GM12892 (cell line): ENCODE data around the gene MICOS13.
A peak's percentile ranks its signal among the peaks of the same experiment; 100 is the strongest.
"Not testable (repeated sequence)": the region's sequence is repeated elsewhere in the genome, so short reads cannot be mapped to it uniquely, and the experiment has no call there.

Source experiments
- DNase-seq: peaks from one replicate; pipeline ENCODE4 v3.0.0; 2011; ENCODE audit not compliant: insufficient read length
- FAIRE-seq: peaks from 2 replicates; lab custom pipeline; 2011; peaks lifted over from hg19 to GRCh38; lab: Jason Lieb, UNC
- POLR2A ChIP-seq: IDR thresholded peaks from 2 replicates; pipeline ENCODE4 v1.6.1; 2011; ENCODE audit warnings: low read depth, low read length, control low read depth
- POLR2AphosphoS5 ChIP-seq: IDR thresholded peaks from 2 replicates; pipeline ENCODE4 v1.6.1; 2011; ENCODE audit warnings: low read depth, low read length, control low read depth
- TAF1 ChIP-seq: IDR thresholded peaks from 2 replicates; pipeline ENCODE4 v1.6.1; 2011; ENCODE audit warnings: low read depth, mild to moderate bottlenecking, control low read depth, low read length, borderline replicate concordance

The MICOS13 gene

DNA sequence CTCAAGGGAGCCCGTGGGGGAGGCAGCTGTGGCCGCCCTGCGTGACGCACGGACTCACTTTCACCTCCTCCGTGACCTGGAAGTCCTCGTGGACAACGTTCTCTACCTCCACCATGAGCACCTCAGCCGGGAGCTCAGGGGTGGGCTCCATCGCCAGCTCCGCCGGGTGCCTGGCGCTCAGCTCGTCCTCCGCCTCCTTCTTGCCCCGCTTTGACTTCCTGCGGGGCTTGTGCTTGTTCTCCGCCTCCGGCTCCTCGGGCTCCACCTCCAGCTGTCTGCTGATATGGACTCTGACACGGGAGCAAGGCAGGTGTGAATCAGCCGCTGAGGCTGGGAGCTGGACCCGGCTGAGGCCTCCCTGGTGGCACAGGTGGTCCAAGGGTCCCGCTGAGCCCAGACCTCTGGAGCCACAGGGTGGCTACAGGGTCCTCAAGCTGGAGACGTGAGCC lies 31.4 kb upstream of the MICOS13 start:
- FAIRE-seq = no peak
- no peak for DNase-seq
- TF ChIP-seq TAF1 = no peak
- TF ChIP-seq POLR2A = no peak; the same call in 1 of the 2 replicates
- no peak for TF ChIP-seq POLR2AphosphoS5

DNA sequence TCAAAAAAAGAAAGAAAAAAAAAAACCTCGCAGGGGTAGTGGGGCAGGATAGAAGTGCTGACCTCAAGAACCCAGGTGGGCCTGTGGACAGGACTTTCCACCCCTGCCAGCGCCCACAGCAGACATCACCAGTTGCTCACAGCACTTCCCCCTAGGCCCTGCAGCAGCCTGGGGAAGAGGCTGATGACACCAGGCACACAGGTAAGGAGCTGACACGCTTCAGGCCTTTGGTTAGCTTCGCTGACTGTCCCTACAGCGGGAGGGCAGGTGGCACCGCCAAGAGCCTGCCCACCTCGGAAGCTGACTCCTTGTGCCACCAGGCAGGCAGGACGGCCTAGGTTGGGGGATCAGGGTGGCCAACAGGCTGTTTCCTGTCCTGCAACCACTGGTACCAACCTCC lies 30.7 kb upstream of the MICOS13 start:
- no peak for FAIRE-seq
- TF ChIP-seq POLR2A = no peak

DNA sequence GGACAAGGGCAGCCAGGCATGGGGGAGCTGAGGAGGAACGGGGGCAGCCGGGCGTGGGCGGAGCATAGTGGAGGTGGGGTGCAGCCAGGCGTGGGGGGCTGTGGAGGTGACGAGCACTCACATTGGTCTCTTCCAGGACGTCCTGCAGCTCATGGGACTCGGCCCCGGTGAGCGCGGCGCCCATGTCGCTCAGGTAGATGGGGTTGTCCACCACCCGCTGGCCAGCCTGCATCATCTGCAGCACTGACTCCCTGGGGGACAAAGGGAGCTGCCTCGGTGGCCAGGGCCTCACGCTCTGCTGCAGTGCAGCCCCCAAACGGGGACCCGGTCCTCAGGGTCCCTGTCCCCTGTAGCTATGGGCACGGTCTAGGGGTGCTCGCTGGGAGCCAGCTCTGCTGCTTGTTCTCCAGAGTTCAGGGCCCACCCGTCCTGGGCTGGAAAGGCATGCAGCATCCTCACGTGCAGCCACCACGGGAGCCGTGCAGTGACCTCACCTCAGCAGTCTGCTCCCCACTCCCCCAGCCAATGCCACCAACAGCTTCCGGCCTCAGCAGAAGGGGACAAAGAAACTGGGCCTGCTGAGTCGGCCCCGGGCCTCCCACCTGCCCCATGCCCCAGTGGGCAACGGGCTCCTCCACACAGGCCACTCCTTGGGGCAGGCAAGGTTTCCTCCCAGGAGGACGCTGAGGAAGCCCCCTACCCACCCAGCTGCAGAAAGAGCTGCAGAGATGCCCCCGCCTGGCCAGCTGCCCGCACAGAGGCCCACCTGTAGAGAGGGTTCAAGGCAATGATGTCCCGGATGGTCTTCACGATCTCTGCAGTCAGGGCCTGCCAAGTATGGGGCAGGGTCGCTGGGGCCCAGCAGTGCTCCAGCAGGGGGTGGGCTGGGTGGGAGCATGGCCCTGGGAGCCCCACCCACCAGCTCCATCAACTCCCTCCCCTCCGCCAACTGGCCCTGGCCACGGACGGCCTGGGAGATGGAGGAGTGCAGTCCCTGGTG lies 27.6 kb upstream of the MICOS13 start:
- TF ChIP-seq TAF1 = no peak
- peak; percentile 38; the same call in 1 of the 2 replicates for TF ChIP-seq POLR2AphosphoS5
- TF ChIP-seq POLR2A = peak; percentile 37
- no peak for FAIRE-seq
- no peak for DNase-seq

More for the DNA sequence above, 30.7 kb upstream of the MICOS13 start:
- DNase-seq = no peak

DNA sequence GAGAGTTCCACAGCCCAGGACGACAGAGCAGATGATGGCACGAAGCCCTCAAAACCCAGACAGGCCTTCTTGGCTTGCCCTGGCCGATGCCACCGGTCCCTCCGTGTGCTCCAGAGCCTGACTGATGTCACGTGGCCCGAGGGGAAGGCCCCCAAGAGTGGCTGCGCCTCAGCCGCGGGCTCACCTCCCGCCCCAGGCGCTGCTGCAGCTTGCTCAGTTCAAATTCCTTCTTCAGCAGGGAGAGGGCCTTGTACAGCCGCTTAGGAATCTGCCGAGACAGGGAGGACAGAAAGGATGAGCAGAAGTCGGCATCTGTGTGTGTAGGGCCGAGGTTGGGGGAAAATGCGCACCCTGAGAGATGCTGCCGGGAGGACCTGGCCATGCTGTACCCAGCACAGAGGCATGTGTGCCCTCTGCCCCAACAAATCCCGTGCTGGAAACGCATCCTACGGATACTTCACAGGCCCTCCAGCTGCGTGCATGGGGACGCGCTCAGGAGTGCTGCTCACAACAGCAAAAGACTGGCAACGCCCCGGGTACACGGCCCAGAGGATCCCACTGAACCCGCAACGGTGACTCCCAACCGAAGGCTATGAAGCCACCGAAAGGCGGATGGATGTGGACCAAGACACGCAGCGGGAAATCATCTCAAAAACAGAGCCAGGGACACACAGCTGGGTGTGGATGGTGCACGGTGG lies 26.7 kb upstream of the MICOS13 start:
- no peak for DNase-seq
- FAIRE-seq = no peak
- TF ChIP-seq POLR2A (no peak), TAF1 (no peak)

DNA sequence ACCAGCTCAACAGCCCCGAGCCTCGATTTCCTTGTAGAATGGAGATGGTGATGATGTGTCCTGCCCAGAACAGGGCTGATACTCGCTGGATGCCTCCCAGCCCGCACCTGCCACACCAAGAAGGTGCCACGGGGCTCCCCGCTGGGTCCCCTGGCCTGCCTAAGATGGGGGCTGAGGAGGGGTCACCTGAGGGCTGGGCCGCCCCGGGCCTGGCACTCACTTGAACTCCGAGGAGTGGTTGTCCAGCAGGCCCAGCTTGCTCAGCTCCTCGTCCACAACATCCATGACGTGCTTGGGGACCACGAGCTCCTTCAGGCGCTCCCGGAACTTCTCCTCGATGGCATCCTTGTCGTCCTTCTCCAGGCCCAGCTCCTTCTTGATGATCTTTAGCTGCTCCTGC lies 25.2 kb upstream of the MICOS13 start:
- FAIRE-seq (no peak), DNase-seq (no peak)
- TF ChIP-seq POLR2AphosphoS5 = no peak
- no peak; the same call in 1 of the 2 replicates for TF ChIP-seq POLR2A

DNA sequence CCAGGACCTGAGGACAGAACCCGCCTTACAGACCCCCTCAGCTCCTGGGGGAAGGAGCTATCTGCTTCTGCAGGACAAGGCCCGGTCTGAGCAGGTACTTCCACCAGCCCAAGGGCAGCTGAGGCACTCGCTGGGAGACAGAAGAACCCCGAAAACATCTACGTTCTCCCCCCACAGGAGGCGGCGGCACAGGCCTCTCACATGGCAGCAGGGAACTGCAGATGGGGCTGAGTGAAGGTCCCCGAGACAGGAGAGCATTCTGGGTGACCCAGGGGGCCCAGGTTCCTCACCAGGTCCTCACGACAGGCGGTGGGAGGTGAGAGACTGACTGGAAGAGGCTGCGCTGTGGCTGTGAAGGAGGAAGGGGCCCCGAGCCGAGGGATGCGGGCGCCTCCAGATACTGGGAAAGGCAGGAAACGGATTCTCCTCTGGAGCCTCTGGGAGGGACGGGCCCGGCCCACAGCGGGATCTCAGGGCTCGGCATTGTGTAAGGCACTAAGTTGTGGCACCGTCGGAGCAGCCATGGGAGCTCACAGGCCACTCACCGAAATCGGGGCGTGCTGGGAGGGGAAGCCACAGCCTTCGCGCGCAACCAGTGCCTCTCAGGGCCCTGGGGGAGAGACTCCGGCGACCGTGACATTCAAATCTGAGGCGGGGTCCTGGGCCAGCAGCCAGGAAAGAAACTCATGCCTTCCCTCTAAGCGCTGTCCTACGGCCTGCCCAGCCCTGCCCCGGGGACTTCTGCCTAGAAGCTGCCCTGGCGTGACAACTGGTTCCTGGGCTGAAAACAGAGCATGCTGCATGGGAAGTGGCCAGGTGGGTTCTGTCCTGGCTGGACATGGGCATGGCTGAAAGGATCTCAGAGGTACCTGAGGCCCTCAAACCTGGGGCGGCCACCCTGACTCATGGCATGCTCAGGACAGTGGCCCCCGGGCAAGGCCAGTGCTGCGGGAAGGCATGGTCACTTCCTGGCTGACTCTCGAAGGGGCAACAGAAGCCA lies 23.8 kb upstream of the MICOS13 start:
- FAIRE-seq (no peak), DNase-seq (no peak)
- TF ChIP-seq POLR2AphosphoS5 (peak; percentile 20; the same call in 1 of the 2 replicates), TAF1 (no peak)

DNA sequence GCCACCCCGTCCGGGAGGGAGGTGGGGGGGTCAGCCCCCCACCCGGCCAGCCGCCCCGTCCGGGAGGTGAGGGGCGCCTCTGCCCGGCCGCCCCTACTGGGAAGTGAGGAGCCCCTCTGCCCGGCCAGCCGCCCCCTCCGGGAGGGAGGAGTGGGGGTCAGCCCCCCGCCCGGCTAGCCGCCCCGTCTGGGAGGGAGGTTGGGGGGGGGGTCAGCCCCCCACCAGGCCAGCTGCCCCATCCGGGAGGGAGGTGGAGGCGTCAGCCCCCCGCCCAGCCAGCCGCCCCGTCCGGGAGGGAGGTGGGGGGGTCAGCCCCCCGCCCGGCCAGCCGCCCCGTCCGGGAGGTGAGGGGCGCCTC lies 21.7 kb upstream of the MICOS13 start:
- not testable (repeated sequence) for FAIRE-seq, DNase-seq

DNA sequence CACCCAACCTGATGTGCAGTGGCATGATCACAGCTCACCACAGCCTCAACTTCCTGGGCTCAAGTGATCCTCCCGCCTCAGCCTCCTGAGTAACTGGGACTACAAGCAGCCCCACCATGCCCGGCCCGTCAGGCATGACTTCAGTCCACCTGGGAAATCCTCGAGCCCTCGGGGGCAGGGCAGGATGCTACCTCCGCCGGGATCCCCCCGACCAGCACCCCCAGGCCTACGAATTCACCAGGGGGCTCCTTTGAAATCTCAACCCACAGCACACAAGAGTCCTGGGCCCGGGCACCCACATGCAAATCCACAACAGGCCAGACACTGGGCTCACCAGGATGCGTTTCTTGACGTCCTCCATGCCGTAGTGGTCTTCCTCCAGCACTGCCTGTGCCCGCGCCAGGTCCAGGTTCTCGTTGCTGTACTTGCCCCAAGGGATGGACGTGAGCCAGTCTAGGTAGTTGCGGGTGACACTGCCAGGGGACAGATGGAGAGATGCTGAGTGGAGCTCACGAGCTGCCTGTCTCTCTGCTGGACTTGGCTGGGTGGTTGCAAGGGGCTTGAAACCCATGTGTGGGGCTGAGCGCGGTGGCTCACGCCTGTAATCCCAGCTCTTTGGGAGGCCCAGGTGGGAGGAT lies 20.3 kb upstream of the MICOS13 start:
- DNase-seq = no peak
- TF ChIP-seq POLR2A (peak; percentile 42; the same call in 1 of the 2 replicates), POLR2AphosphoS5 (peak; percentile 47; the same call in 1 of the 2 replicates), TAF1 (no peak)
- FAIRE-seq = no peak

DNA sequence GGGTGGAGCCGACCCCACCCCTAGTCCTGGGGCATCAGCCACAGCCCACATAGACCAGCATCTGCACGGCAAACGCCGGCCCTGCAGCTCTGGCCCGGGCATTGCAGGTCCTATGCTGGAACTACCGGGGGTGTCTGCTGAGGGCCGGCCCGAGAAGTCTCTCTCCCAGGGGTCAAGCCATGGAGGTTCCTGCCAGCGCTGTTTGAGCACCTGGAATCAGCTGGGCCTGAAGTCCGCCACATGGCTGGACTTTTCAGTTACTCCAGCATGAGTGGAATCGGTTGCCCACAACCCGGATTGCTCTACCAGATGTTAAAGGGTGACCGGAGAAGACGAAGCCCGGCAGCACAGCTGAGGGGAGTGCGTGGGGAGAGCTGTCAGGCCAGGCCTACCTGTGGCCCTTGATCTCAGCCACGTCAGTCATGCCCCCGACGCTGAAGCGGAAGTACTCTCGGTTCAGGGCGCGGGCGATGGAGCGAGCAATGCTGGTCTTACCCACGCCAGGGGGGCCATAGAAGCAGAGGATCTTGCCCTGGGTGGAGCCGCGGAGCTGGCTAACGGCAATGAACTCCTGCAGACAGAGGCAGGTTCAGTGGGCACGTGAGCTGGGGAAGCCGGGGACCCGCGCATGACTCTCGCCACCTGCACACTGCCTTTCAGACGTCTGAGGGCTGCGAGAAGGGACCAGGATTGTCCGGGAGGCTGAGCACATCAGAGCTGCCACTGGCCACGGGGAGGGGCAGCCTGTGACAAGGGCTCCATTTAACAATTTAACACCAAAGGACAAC lies 18.5 kb upstream of the MICOS13 start:
- DNase-seq (no peak), FAIRE-seq (no peak)
- peak; percentile 36; the same call in 1 of the 2 replicates for TF ChIP-seq POLR2A
- no peak for TF ChIP-seq TAF1
- TF ChIP-seq POLR2AphosphoS5 = peak; percentile 40
